ENCODE results near the gene ACER3.

ACER3 gene

GRCh38 chr11:77063861-77064260 lies 203.1 kb downstream of the ACER3 start:
- DNase-seq (ENCODE audit: extremely low spot score) = no peak
- POLR2A ChIA-PET = no interaction called here
- CTCF ChIA-PET = interaction anchor here (0.5 to 0.9 kb wide), 2 partner anchors 27 to 486 kb away, joined by 3 read pairs; no protein-coding TSS in a partner anchor
- TF ChIP-seq SP1 (IDR thresholded peaks at IDR 0.05) (no peak), NFRKB (IDR thresholded peaks at IDR 0.05) (no peak), BHLHE40 (IDR thresholded peaks at IDR 0.05; ENCODE audit: borderline replicate concordance) (no peak), PKNOX1 (IDR thresholded peaks at IDR 0.05) (no peak), FOXM1 (IDR thresholded peaks at IDR 0.05; ENCODE audit: borderline replicate concordance) (no peak), FOXA1 (IDR thresholded peaks at IDR 0.05) (no peak), SUZ12 (IDR thresholded peaks at IDR 0.05) (no peak), TARDBP (IDR thresholded peaks at IDR 0.05) (no peak), ARNT (IDR thresholded peaks at IDR 0.05) (no peak), ZNF384 (IDR thresholded peaks at IDR 0.05) (no peak), FOXK2 (IDR thresholded peaks at IDR 0.05) (no peak), HDGF (IDR thresholded peaks at IDR 0.05; ENCODE audit: borderline replicate concordance) (no peak), L3MBTL2 (conservative IDR thresholded peaks at IDR 0.05) (no peak), CTBP1 (IDR thresholded peaks at IDR 0.05; ENCODE audit: borderline replicate concordance) (no peak), ELF4 (IDR thresholded peaks at IDR 0.05) (no peak), LEF1 (IDR thresholded peaks at IDR 0.05; ENCODE audit: borderline replicate concordance) (no peak)

DNA sequence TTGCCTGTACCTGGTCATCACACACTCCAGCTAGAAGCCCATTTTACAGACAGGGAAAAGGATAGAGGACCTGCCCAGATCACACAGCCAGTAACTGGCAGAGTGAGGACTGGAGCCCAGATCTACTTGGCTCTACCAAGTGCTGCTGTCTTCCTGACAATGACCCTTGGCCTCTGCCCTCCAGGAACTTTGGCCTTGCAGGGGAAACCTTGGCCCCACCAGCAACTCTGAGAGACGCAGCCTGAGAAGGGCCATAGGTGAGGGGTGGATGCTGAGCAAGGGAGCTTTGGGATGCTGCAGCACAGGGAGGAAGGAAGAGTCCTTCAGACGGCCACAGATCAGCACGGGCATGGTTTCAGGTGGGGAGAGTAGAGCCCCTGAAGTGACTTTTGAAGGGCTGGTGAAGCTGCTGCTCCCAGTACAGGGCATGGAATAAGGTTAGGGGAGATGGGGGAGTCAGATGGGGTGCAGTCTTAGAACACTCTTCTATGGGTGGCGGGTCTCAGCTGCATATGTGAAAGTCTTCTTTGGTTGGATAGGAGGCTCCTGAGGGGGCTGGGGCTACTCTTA lies 204.0 kb downstream of the ACER3 start:
- no peak for TF ChIP-seq HDGF (IDR thresholded peaks at IDR 0.05; ENCODE audit: borderline replicate concordance)
- no peak for TF ChIP-seq LEF1 (IDR thresholded peaks at IDR 0.05; ENCODE audit: borderline replicate concordance)
- TF ChIP-seq ZNF384 (IDR thresholded peaks at IDR 0.05) = no peak
- no peak for DNase-seq (ENCODE audit: extremely low spot score)
- ChIA-PET POLR2A (interaction anchor here (1.5 kb wide), 1 partner anchor 26 kb away, joined by 3 read pairs; no protein-coding TSS in a partner anchor), CTCF (interaction anchor here (0.6 kb wide), 1 partner anchor 25 kb away, joined by 3 read pairs; no protein-coding TSS in a partner anchor)

- CTCF ChIA-PET = interaction anchor here (1.1 kb wide), 1 partner anchor 29 kb away, joined by 3 read pairs; no protein-coding TSS in a partner anchor
- POLR2A ChIA-PET = interaction anchor here (1.5 kb wide), 1 partner anchor 25 kb away, joined by 3 read pairs; no protein-coding TSS in a partner anchor
- no peak for DNase-seq (ENCODE audit: extremely low spot score)
- TF ChIP-seq HDGF (IDR thresholded peaks at IDR 0.05; ENCODE audit: borderline replicate concordance) (no peak), CTBP1 (IDR thresholded peaks at IDR 0.05; ENCODE audit: borderline replicate concordance) (no peak), TARDBP (IDR thresholded peaks at IDR 0.05) (no peak), FOXK2 (IDR thresholded peaks at IDR 0.05) (no peak), LEF1 (IDR thresholded peaks at IDR 0.05; ENCODE audit: borderline replicate concordance) (no peak), FOXA1 (IDR thresholded peaks at IDR 0.05) (no peak), L3MBTL2 (conservative IDR thresholded peaks at IDR 0.05) (no peak), FOXM1 (IDR thresholded peaks at IDR 0.05; ENCODE audit: borderline replicate concordance) (no peak), ZNF384 (IDR thresholded peaks at IDR 0.05) (no peak), SP1 (IDR thresholded peaks at IDR 0.05) (no peak), BHLHE40 (IDR thresholded peaks at IDR 0.05; ENCODE audit: borderline replicate concordance) (no peak), SUZ12 (IDR thresholded peaks at IDR 0.05) (no peak)
These were observed 205.1 kb downstream of the ACER3 start for GRCh38 chr11:77065878-77066228.

DNA sequence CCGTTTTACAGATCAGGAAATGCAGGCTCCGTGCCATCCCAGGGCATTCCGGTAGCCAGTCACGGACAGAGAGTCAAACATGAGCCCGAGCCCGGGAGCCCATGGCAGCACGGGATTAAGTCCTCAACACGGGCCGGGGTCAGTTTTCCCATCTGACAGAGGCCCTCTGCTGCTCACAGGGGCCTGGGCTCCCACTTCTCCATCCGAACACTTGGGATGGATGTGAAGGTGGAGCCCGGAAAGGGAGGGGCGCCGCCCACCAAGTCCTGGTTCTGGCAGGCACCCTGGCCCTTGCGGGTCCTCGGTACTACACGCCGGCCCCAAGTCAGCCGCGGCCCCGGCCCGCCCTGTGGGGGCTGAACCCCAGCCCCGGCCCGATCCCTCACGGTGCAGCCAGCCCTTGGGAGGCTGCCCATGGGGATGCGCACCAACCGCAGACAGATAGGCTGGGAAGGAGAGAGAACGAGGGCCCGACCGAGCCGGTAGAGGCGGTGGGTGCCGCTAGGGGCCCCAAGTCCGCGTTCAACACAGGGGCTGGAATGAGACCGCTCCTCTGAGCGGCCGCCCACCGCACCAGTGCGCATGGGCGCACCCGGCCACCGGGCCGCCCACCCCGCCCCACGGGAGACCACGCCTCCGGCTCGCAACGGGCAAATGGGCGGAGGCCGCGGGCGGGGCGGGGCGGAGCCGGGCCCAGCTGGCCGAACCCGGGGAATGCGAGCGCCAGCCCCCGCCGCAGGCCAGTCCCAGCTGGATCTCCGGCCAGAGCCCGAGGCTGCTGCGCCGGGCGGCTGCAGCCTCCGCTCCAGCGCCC lies 205.7 kb downstream of the ACER3 start, which contains the start of gene CAPN5:
Gene CAPN5 (plus strand): TSS at position 743 of the 814 bp plus-strand sequence. CDS start 17,916 bp downstream, outside the sequence.
- TF ChIP-seq LEF1 (IDR thresholded peaks at IDR 0.05; ENCODE audit: borderline replicate concordance) = 0 out of 2 replicates have a peak, but pooled peaks have one; percentile 37
- TF ChIP-seq TARDBP (IDR thresholded peaks at IDR 0.05) = no peak
- ChIA-PET CTCF (interaction anchor here (0.6 to 1.1 kb wide), 2 partner anchors 12 to 28 kb away, joined by 3 read pairs; no protein-coding TSS in a partner anchor), POLR2A (interaction anchor here (0.6 to 1.5 kb wide), 6 partner anchors 16 to 26 kb away, joined by 3 read pairs; no protein-coding TSS in a partner anchor)
- DNase-seq (ENCODE audit: extremely low spot score) = peak; percentile 96

- CTCF ChIA-PET = no interaction called here
- POLR2A ChIA-PET = no interaction called here
- TF ChIP-seq LEF1 (IDR thresholded peaks at IDR 0.05; ENCODE audit: borderline replicate concordance) (no peak), FOXK2 (IDR thresholded peaks at IDR 0.05) (no peak), FOXA1 (IDR thresholded peaks at IDR 0.05) (no peak), TARDBP (IDR thresholded peaks at IDR 0.05) (no peak), SP1 (IDR thresholded peaks at IDR 0.05) (no peak), ZNF384 (IDR thresholded peaks at IDR 0.05) (no peak)
- no peak for DNase-seq (ENCODE audit: extremely low spot score)
These were observed 207.2 kb downstream of the ACER3 start for GRCh38 chr11:77067861-77068443.

- POLR2A ChIA-PET = no interaction called here
- no peak for TF ChIP-seq TARDBP (IDR thresholded peaks at IDR 0.05)
- no peak for TF ChIP-seq LEF1 (IDR thresholded peaks at IDR 0.05; ENCODE audit: borderline replicate concordance)
- no peak for TF ChIP-seq FOXA1 (IDR thresholded peaks at IDR 0.05)
- TF ChIP-seq ELF4 (IDR thresholded peaks at IDR 0.05) = no peak
- TF ChIP-seq ZNF384 (IDR thresholded peaks at IDR 0.05) = no peak
- TF ChIP-seq FOXM1 (IDR thresholded peaks at IDR 0.05; ENCODE audit: borderline replicate concordance) = no peak
- no peak for TF ChIP-seq HDGF (IDR thresholded peaks at IDR 0.05; ENCODE audit: borderline replicate concordance)
- TF ChIP-seq L3MBTL2 (conservative IDR thresholded peaks at IDR 0.05) = no peak
- no peak for TF ChIP-seq BHLHE40 (IDR thresholded peaks at IDR 0.05; ENCODE audit: borderline replicate concordance)
- no peak for TF ChIP-seq ARNT (IDR thresholded peaks at IDR 0.05)
- TF ChIP-seq CTBP1 (IDR thresholded peaks at IDR 0.05; ENCODE audit: borderline replicate concordance) = no peak
- no peak for TF ChIP-seq SUZ12 (IDR thresholded peaks at IDR 0.05)
- TF ChIP-seq FOXK2 (IDR thresholded peaks at IDR 0.05) = no peak
- no peak for TF ChIP-seq SP1 (IDR thresholded peaks at IDR 0.05)
- no peak for TF ChIP-seq NFRKB (IDR thresholded peaks at IDR 0.05)
- no peak for TF ChIP-seq PKNOX1 (IDR thresholded peaks at IDR 0.05)
- DNase-seq (ENCODE audit: extremely low spot score) = no peak
- CTCF ChIA-PET = interaction anchor here (1.0 kb wide), 1 partner anchor 23 kb away, joined by 5 read pairs; no protein-coding TSS in a partner anchor
These were observed 208.0 kb downstream of the ACER3 start for GRCh38 chr11:77068457-77069335.

Measured in HEK293T (cell line).